ENCODE measurements around the gene ATAD3C. TPM values are rescaled to one million over a fixed set of nuclear protein-coding genes. Genes with fewer than 3 reads are reported as not detected.

ATAD3C gene
- total and polyA plus RNA-seq, 2 of the 8 experiments (the other 6 are each of a cell fraction or from before 2014, with no cell fraction given), result 2.0 to 2.7 TPM

DNA sequence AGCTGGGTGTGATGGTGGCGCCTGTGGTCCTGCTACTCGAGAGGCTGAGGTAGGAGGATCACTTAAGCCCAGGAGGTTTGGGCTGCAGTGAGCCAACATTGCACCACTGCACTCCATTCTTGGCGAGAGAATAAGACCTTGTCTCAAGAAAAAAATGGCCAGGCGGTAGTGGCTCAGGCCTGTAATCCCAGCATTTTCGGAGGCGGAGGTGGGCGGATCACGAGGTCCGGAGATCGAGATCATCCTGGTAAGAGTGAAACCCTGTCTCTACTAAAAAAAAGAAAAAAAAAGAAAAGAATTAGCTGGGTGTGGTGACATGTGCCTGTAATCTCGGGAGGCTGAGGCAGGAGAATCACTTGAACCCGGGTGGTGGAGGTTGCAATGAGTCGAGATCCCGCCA lies 33.4 kb downstream of the ATAD3C start (continued):
- TF ChIP-seq, protein P1, sequence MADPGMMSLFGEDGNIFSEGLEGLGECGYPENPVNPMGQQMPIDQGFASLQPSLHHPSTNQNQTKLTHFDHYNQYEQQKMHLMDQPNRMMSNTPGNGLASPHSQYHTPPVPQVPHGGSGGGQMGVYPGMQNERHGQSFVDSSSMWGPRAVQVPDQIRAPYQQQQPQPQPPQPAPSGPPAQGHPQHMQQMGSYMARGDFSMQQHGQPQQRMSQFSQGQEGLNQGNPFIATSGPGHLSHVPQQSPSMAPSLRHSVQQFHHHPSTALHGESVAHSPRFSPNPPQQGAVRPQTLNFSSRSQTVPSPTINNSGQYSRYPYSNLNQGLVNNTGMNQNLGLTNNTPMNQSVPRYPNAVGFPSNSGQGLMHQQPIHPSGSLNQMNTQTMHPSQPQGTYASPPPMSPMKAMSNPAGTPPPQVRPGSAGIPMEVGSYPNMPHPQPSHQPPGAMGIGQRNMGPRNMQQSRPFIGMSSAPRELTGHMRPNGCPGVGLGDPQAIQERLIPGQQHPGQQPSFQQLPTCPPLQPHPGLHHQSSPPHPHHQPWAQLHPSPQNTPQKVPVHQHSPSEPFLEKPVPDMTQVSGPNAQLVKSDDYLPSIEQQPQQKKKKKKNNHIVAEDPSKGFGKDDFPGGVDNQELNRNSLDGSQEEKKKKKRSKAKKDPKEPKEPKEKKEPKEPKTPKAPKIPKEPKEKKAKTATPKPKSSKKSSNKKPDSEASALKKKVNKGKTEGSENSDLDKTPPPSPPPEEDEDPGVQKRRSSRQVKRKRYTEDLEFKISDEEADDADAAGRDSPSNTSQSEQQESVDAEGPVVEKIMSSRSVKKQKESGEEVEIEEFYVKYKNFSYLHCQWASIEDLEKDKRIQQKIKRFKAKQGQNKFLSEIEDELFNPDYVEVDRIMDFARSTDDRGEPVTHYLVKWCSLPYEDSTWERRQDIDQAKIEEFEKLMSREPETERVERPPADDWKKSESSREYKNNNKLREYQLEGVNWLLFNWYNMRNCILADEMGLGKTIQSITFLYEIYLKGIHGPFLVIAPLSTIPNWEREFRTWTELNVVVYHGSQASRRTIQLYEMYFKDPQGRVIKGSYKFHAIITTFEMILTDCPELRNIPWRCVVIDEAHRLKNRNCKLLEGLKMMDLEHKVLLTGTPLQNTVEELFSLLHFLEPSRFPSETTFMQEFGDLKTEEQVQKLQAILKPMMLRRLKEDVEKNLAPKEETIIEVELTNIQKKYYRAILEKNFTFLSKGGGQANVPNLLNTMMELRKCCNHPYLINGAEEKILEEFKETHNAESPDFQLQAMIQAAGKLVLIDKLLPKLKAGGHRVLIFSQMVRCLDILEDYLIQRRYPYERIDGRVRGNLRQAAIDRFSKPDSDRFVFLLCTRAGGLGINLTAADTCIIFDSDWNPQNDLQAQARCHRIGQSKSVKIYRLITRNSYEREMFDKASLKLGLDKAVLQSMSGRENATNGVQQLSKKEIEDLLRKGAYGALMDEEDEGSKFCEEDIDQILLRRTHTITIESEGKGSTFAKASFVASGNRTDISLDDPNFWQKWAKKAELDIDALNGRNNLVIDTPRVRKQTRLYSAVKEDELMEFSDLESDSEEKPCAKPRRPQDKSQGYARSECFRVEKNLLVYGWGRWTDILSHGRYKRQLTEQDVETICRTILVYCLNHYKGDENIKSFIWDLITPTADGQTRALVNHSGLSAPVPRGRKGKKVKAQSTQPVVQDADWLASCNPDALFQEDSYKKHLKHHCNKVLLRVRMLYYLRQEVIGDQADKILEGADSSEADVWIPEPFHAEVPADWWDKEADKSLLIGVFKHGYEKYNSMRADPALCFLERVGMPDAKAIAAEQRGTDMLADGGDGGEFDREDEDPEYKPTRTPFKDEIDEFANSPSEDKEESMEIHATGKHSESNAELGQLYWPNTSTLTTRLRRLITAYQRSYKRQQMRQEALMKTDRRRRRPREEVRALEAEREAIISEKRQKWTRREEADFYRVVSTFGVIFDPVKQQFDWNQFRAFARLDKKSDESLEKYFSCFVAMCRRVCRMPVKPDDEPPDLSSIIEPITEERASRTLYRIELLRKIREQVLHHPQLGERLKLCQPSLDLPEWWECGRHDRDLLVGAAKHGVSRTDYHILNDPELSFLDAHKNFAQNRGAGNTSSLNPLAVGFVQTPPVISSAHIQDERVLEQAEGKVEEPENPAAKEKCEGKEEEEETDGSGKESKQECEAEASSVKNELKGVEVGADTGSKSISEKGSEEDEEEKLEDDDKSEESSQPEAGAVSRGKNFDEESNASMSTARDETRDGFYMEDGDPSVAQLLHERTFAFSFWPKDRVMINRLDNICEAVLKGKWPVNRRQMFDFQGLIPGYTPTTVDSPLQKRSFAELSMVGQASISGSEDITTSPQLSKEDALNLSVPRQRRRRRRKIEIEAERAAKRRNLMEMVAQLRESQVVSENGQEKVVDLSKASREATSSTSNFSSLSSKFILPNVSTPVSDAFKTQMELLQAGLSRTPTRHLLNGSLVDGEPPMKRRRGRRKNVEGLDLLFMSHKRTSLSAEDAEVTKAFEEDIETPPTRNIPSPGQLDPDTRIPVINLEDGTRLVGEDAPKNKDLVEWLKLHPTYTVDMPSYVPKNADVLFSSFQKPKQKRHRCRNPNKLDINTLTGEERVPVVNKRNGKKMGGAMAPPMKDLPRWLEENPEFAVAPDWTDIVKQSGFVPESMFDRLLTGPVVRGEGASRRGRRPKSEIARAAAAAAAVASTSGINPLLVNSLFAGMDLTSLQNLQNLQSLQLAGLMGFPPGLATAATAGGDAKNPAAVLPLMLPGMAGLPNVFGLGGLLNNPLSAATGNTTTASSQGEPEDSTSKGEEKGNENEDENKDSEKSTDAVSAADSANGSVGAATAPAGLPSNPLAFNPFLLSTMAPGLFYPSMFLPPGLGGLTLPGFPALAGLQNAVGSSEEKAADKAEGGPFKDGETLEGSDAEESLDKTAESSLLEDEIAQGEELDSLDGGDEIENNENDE (IDR thresholded peaks at IDR 0.05; ENCODE audit: insufficient replicate concordance, low read length), result no peak
- TF ChIP-seq POU5F1 (IDR thresholded peaks at IDR 0.05; ENCODE audit: low read depth, low read length), result no peak
- no peak for TF ChIP-seq KDM1A (IDR thresholded peaks at IDR 0.05; ENCODE audit: borderline replicate concordance, low read length)
- no peak for TF ChIP-seq SUZ12 (IDR thresholded peaks at IDR 0.05; ENCODE audit: low read length)
- TF ChIP-seq HDAC2 (IDR thresholded peaks at IDR 0.05; ENCODE audit: borderline replicate concordance in 1 of 2, low read depth in 2 of 2, low read length in 2 of 2), result no peak
- no peak for TF ChIP-seq TEAD4 (IDR thresholded peaks at IDR 0.05; ENCODE audit: low read depth, low read length)
- TF ChIP-seq GTF2F1 (IDR thresholded peaks at IDR 0.05; ENCODE audit: borderline replicate concordance, low read depth, low read length), result no peak
- TF ChIP-seq NRF1 (IDR thresholded peaks at IDR 0.05; ENCODE audit: low read depth, low read length), result no peak
- TF ChIP-seq ASH2L (IDR thresholded peaks at IDR 0.05; ENCODE audit: low read length), result no peak

Measured in H1 (cell line).